Natural killer cell (primary cell): ENCODE data around the gene PIGU. TPM values are rescaled to one million over a fixed set of nuclear protein-coding genes. Genes with fewer than 3 reads are reported as not detected.
A peak's percentile ranks its signal among the peaks of the same experiment; 100 is the strongest.

ENCODE experiments used
- ATAC-seq, 3 donors: fragments of 150-1000 bp in 2 of 3; fragments of 200-7000 bp in 1 of 3; cut with Tn5 transposase; 1 replicate in 1 of 3; 2 replicates in 2 of 3; pipeline ENCODE4 v1.10.0; 2021; ENCODE audit warnings: mild to moderate bottlenecking in 2 of 3, moderate library complexity in 2 of 3
- DNase-seq, 2 donors: peaks; one replicate each; pipeline versions ENCODE4 v3.0.0 to v3.0.0-alpha.2; 2013 to 2021; ENCODE audit warnings: mixed read lengths in 1 of 2
- H3K27ac ChIP-seq: one replicate; pipeline ENCODE4 v1.5.1; 2013; ENCODE audit warnings: mild to moderate bottlenecking, low read length
- H3K27me3 ChIP-seq: one replicate; pipeline ENCODE4 v1.6.1; 2013; ENCODE audit warnings: low read length; ENCODE audit not compliant: control insufficient read depth, insufficient read depth
- H3K36me3 ChIP-seq: one replicate; pipeline ENCODE4 v1.6.1; 2013; ENCODE audit warnings: low read length; ENCODE audit not compliant: control insufficient read depth, insufficient read depth
- H3K4me1 ChIP-seq: one replicate; pipeline ENCODE4 v1.6.1; 2013; ENCODE audit warnings: low read length; ENCODE audit not compliant: control insufficient read depth, insufficient read depth
- H3K4me3 ChIP-seq: one replicate; pipeline ENCODE4 v1.5.1; 2013; ENCODE audit warnings: low read length
- H3K9me3 ChIP-seq: one replicate; pipeline ENCODE4 v1.6.1; 2013; ENCODE audit warnings: low read length; ENCODE audit not compliant: control insufficient read depth, insufficient read depth
- H3K27ac Mint-ChIP-seq, 2 donors: one replicate each; pipeline ENCODE4 v1.8.0; 2022; ENCODE audit warnings: mild to moderate bottlenecking in 2 of 2, mixed read lengths in 2 of 2, moderate library complexity in 1 of 2
- H3K27me3 Mint-ChIP-seq, 2 donors: one replicate each; pipeline ENCODE4 v1.8.0; 2022; ENCODE audit warnings: low read depth in 2 of 2, mixed read lengths in 2 of 2
- H3K36me3 Mint-ChIP-seq: one replicate; pipeline ENCODE4 v1.8.0; 2022; ENCODE audit warnings: mixed read lengths
- H3K4me1 Mint-ChIP-seq, 2 donors: one replicate each; pipeline ENCODE4 v1.8.0; 2022; ENCODE audit warnings: mixed read lengths in 2 of 2
- H3K4me3 Mint-ChIP-seq: one replicate; pipeline ENCODE4 v1.8.0; 2022; ENCODE audit warnings: mild to moderate bottlenecking, moderate library complexity, mixed read lengths
- H3K9me3 Mint-ChIP-seq, 2 donors: one replicate each; pipeline ENCODE4 v1.8.0; 2022; ENCODE audit warnings: mixed read lengths in 2 of 2
- WGBS: methylation state at CpG from one replicate; pipeline ENCODE4 v1.1.7; 2013; ENCODE audit warnings: missing lambda C conversion rate; ENCODE audit not compliant: insufficient coverage; 5-methylcytosine and 5-hydroxymethylcytosine counted together
- intact Hi-C: fragments of 100-400 bp; cut with micrococcal nuclease; formaldehyde crosslinking; loops from one replicate; pipeline ENCODE4 v1.14.2; 2022
- total RNA-seq, 4 donors: library from RNA; stranded (reverse); fragments of 120-200 nt in 1 of 4; gene quantifications; one replicate each; pipeline versions ENCODE4 v1.2.3 to v1.2.4, GENCODE V29; 2013 to 2022
- TF ChIP-seq, protein P1 (sequence below): fragments of 200-600 bp; IDR thresholded peaks from one replicate; pipeline ENCODE4 v1.8.0; 2022; ENCODE audit warnings: antibody characterized with exemption

Gene PIGU
- total RNA-seq, 3 donors from 2014 or later (not counting 1 experiment from before 2014, with no cell fraction given), result 7.0 to 11.1 (median 8.2) TPM

DNA sequence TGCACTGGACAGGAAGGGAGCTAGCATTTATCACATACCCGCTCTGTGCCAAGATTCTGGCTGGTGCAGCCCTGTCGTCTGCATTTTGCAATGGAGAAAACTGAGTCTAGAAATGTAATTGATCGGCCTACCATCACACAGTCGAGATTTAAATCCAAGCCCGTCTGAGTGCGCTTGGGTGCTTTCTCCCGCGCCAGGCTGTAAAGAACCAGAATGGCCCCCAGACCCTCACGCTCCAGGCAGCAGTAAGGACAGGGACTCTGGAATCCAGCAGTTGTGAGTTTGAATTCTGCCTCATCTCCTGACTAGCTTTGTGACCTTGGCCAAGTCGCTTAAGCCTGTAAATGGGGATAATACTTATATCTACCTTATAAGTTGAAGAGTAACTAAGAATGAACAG lies 149.9 kb downstream of the PIGU start:
- H3K27ac ChIP-seq, result no peak overlapping the region

GRCh38 chr20:34526466-34526865 lies 150.4 kb downstream of the PIGU start:
- Histone ChIP-seq H3K27ac (no peak overlapping the region), H3K36me3 (peaks cover 47% of the 10 kb centered on the region), H3K4me1 (peaks cover 29% of the 10 kb centered on the region), H3K4me3 (no peak overlapping the region), H3K9me3 (no peaks in the 10 kb centered on the region), H3K27me3 (no peaks in the 10 kb centered on the region)
- no peak overlapping the region for H3K27ac Mint-ChIP-seq
- no peaks in the 10 kb centered on the region for H3K27me3 Mint-ChIP-seq
- H3K9me3 Mint-ChIP-seq, result no peaks in the 10 kb centered on the region
- no peak overlapping the region for H3K4me3 Mint-ChIP-seq
- DNase-seq (no peak), ATAC-seq (no peak)
- WGBS, result 98% methylated on average over 3 of the region's 5 CpGs
- no peaks in the 10 kb centered on the region for H3K36me3 Mint-ChIP-seq
- H3K4me1 Mint-ChIP-seq, result peaks cover 44 to 53% of the 10 kb centered on the region in 2 donors
- intact Hi-C loops, result no loop called here
- TF ChIP-seq, protein P1, sequence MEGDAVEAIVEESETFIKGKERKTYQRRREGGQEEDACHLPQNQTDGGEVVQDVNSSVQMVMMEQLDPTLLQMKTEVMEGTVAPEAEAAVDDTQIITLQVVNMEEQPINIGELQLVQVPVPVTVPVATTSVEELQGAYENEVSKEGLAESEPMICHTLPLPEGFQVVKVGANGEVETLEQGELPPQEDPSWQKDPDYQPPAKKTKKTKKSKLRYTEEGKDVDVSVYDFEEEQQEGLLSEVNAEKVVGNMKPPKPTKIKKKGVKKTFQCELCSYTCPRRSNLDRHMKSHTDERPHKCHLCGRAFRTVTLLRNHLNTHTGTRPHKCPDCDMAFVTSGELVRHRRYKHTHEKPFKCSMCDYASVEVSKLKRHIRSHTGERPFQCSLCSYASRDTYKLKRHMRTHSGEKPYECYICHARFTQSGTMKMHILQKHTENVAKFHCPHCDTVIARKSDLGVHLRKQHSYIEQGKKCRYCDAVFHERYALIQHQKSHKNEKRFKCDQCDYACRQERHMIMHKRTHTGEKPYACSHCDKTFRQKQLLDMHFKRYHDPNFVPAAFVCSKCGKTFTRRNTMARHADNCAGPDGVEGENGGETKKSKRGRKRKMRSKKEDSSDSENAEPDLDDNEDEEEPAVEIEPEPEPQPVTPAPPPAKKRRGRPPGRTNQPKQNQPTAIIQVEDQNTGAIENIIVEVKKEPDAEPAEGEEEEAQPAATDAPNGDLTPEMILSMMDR, result no peak

More for the DNA sequence above, 149.9 kb downstream of the PIGU start:
- Mint-ChIP-seq H3K4me1 (peaks cover 47 to 55% of the 10 kb centered on the region in 2 donors), H3K27me3 (no peaks in the 10 kb centered on the region), H3K27ac (no peak overlapping the region), H3K36me3 (no peaks in the 10 kb centered on the region), H3K9me3 (no peaks in the 10 kb centered on the region), H3K4me3 (no peak overlapping the region)
- DNase-seq (no peak), ATAC-seq (no peak)
- 98% methylated on average over 10 of the region's 10 CpGs for WGBS
- Histone ChIP-seq H3K4me1 (peaks cover 29% of the 10 kb centered on the region), H3K4me3 (no peak overlapping the region), H3K9me3 (no peaks in the 10 kb centered on the region), H3K36me3 (peaks cover 52% of the 10 kb centered on the region), H3K27me3 (no peaks in the 10 kb centered on the region)
- TF ChIP-seq, protein P1, result no peak
- intact Hi-C loops, result no loop called here

- WGBS, result 93% methylated on average over 14 of the region's 14 CpGs
- H3K9me3 Mint-ChIP-seq, result no peaks in the 10 kb centered on the region
- Histone ChIP-seq H3K9me3 (no peaks in the 10 kb centered on the region), H3K27ac (no peak overlapping the region), H3K4me1 (peaks cover 29% of the 10 kb centered on the region), H3K4me3 (no peak overlapping the region), H3K36me3 (peaks cover 47% of the 10 kb centered on the region), H3K27me3 (no peaks in the 10 kb centered on the region)
- peak overlapping the region in 1 of 2 donors; percentile 8 for H3K27ac Mint-ChIP-seq
- intact Hi-C loops, result no loop called here
- no peaks in the 10 kb centered on the region for H3K27me3 Mint-ChIP-seq
- H3K36me3 Mint-ChIP-seq, result no peaks in the 10 kb centered on the region
- peaks cover 42 to 47% of the 10 kb centered on the region in 2 donors for H3K4me1 Mint-ChIP-seq
- ATAC-seq (no peak), DNase-seq (no peak)
- TF ChIP-seq, protein P1, result no peak
- no peak overlapping the region for H3K4me3 Mint-ChIP-seq
Measured at GRCh38 chr20:34525709-34526416, 151.0 kb downstream of the PIGU start.

DNA sequence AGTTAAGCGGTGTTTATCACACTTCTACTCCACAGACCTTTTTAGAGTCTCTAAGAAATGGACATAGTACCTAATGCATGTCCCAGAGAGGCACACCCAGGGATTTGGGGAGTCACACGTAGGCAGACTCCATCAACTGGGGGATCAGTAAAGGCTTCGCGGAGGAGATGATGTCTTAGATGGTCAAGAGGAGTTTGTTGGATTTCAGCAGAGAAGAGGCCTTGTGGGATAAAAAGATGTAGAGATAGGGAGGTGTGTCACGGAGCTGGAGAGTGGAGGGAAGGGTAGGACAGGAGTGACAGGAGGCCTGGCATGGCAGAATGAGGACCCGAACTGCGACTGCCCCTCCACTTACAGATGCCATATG lies 151.6 kb downstream of the PIGU start:
- Mint-ChIP-seq H3K36me3 (no peaks in the 10 kb centered on the region), H3K4me3 (no peak overlapping the region), H3K27ac (peak overlapping the region in 1 of 2 donors; percentile 8), H3K27me3 (no peaks in the 10 kb centered on the region), H3K4me1 (peaks cover 39 to 42% of the 10 kb centered on the region in 2 donors), H3K9me3 (no peaks in the 10 kb centered on the region)
- DNase-seq (no peak), ATAC-seq (no peak)
- H3K27me3 ChIP-seq, result no peaks in the 10 kb centered on the region
- TF ChIP-seq, protein P1, result no peak
- no peaks in the 10 kb centered on the region for H3K9me3 ChIP-seq
- peaks cover 24% of the 10 kb centered on the region for H3K4me1 ChIP-seq
- intact Hi-C loops, result no loop called here
- peaks cover 47% of the 10 kb centered on the region for H3K36me3 ChIP-seq
- no peak overlapping the region for H3K4me3 ChIP-seq
- 96% methylated on average over 7 of the region's 7 CpGs for WGBS
- H3K27ac ChIP-seq, result no peak overlapping the region
